Gastroesophageal sphincter (tissue), 4 donors: ENCODE results near the gene AKAP13. TPM values are rescaled to one million over a fixed set of nuclear protein-coding genes. Genes with fewer than 3 reads are reported as not detected.

Experiments used
- ATAC-seq: fragments of 150-250 bp; one replicate; pipeline ENCODE4 v1.9.1; 2016; ENCODE audit warnings: mild to moderate bottlenecking, moderate library complexity
- H3K27ac ChIP-seq, 4 donors: fragments of 200-600 bp; sonication (generic) in 3 of 4; 1 replicate in 3 of 4; 2 replicates in 1 of 4; pipeline ENCODE4 v1.5.1; 2016 to 2019
- H3K27me3 ChIP-seq: fragments of 200-600 bp; sonication (generic); one replicate; pipeline ENCODE4 v1.5.1; 2019
- H3K36me3 ChIP-seq, 2 donors: fragments of 200-600 bp; sonication (generic); one replicate each; pipeline ENCODE4 v1.5.1; 2019; ENCODE audit warnings: control low read depth in 1 of 2
- H3K4me1 ChIP-seq, 3 donors: fragments of 200-600 bp; sonication (generic); 1 replicate in 2 of 3; 2 replicates in 1 of 3; pipeline ENCODE4 v1.5.1; 2016 to 2019; ENCODE audit warnings: control low read depth in 2 of 3
- H3K4me3 ChIP-seq, 2 donors: fragments of 200-600 bp; sonication (generic); one replicate each; pipeline ENCODE4 v1.5.1; 2019; ENCODE audit warnings: mild to moderate bottlenecking in 1 of 2, moderate library complexity in 1 of 2
- H3K9me3 ChIP-seq, 3 donors: fragments of 200-600 bp; sonication (generic); one replicate each; pipeline ENCODE4 v1.5.1; 2017 to 2019; ENCODE audit warnings: control low read depth in 2 of 3
- EP300 ChIP-seq: sonication (generic); formaldehyde crosslinking; IDR thresholded peaks from one replicate; pipeline ENCODE4 v1.6.1; 2017; ENCODE audit warnings: antibody characterized with exemption, mild to moderate bottlenecking
- POLR2A ChIP-seq, 2 donors: fragments of 450-650 bp; IDR thresholded peaks; one replicate each; pipeline ENCODE4 v1.6.1; 2017; ENCODE audit warnings: antibody characterized with exemption in 2 of 2, mild to moderate bottlenecking in 2 of 2, moderate library complexity in 1 of 2
- POLR2AphosphoS5 ChIP-seq: sonication (generic); formaldehyde crosslinking; IDR thresholded peaks from one replicate; pipeline ENCODE4 v1.6.1; 2017; ENCODE audit warnings: antibody characterized with exemption
- WGBS, 2 donors: methylation state at CpG; one replicate each; pipeline ENCODE4 v1.1.5; 2018; ENCODE audit warnings: low coverage in 1 of 2; 5-methylcytosine and 5-hydroxymethylcytosine counted together
- total RNA-seq, 4 donors: library from RNA; depleted of rRNA; stranded (reverse); fragments of >200 nt; gene quantifications; one replicate each; pipeline ENCODE4 v1.1.0, GENCODE V29; 2016
- TF ChIP-seq, protein P1 (sequence below), 4 experiments: fragments of 200-600 bp in 2 of 4; fragments of 450-650 bp in 2 of 4; sonication (generic) in 1 of 4; IDR thresholded peaks; one replicate each; pipeline ENCODE4 v1.5.1; 2017 to 2019; ENCODE audit warnings: antibody characterized with exemption in 4 of 4, mild to moderate bottlenecking in 2 of 4, moderate library complexity in 2 of 4

The AKAP13 gene
- total RNA-seq, 4 donors from 2014 or later, result 196 to 252 (median 215) TPM

GRCh38 chr15:85377986-85378385 lies 2.4 kb upstream of the AKAP13 start:
- Histone ChIP-seq H3K27me3 (no peaks in the 10 kb centered on the region), H3K9me3 (no peaks in the 10 kb centered on the region), H3K4me3 (no peak overlapping the region), H3K36me3 (no peaks in the 10 kb centered on the region), H3K4me1 (peaks cover 0 to 19% (median 0%) of the 10 kb centered on the region in 3 donors), H3K27ac (no peak overlapping the region)
- 88 to 96% methylated on average over 3 to 4 of the region's 6 CpGs for WGBS, 2 donors
- TF ChIP-seq POLR2A (IDR thresholded peaks at IDR 0.05) (no peak), EP300 (no peak), POLR2AphosphoS5 (no peak)
- TF ChIP-seq, protein P1, sequence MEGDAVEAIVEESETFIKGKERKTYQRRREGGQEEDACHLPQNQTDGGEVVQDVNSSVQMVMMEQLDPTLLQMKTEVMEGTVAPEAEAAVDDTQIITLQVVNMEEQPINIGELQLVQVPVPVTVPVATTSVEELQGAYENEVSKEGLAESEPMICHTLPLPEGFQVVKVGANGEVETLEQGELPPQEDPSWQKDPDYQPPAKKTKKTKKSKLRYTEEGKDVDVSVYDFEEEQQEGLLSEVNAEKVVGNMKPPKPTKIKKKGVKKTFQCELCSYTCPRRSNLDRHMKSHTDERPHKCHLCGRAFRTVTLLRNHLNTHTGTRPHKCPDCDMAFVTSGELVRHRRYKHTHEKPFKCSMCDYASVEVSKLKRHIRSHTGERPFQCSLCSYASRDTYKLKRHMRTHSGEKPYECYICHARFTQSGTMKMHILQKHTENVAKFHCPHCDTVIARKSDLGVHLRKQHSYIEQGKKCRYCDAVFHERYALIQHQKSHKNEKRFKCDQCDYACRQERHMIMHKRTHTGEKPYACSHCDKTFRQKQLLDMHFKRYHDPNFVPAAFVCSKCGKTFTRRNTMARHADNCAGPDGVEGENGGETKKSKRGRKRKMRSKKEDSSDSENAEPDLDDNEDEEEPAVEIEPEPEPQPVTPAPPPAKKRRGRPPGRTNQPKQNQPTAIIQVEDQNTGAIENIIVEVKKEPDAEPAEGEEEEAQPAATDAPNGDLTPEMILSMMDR (IDR thresholded peaks at IDR 0.05), result no peak
- ATAC-seq, result no peak

GRCh38 chr15:85379403-85380131 lies 836 bp upstream of the AKAP13 start:
- H3K27ac ChIP-seq, result peak overlapping the region; percentile 36 to 99 (median 94)
- TF ChIP-seq POLR2AphosphoS5, result no peak
- no peak for TF ChIP-seq POLR2A (IDR thresholded peaks at IDR 0.05)
- TF ChIP-seq EP300, result no peak
- TF ChIP-seq, protein P1 (IDR thresholded peaks at IDR 0.05), result no peak
- H3K27me3 ChIP-seq, result no peaks in the 10 kb centered on the region
- ATAC-seq, result no peak
- 5 to 18% methylated on average over 7 to 18 of the region's 19 CpGs for WGBS, 2 donors
- H3K4me1 ChIP-seq, result peaks cover 0 to 35% (median 0%) of the 10 kb centered on the region in 3 donors
- H3K9me3 ChIP-seq, result no peaks in the 10 kb centered on the region
- peak overlapping the region; percentile 39 to 96 for H3K4me3 ChIP-seq
- no peaks in the 10 kb centered on the region for H3K36me3 ChIP-seq

- H3K4me3 ChIP-seq, result peak overlapping the region; percentile 90 to 96
Measured at GRCh38 chr15:85380812-85381642, 624 bp downstream of the AKAP13 start.

GRCh38 chr15:85381850-85382751 lies 1.7 kb downstream of the AKAP13 start:
- TF ChIP-seq POLR2A (IDR thresholded peaks at IDR 0.05), result no peak
- TF ChIP-seq EP300, result no peak
- TF ChIP-seq POLR2AphosphoS5, result no peak
- TF ChIP-seq, protein P1 (IDR thresholded peaks at IDR 0.05), result no peak
- no peaks in the 10 kb centered on the region for H3K9me3 ChIP-seq
- peak overlapping the region; percentile 59 to 99 (median 88) for H3K27ac ChIP-seq
- no peaks in the 10 kb centered on the region for H3K27me3 ChIP-seq
- H3K36me3 ChIP-seq, result peaks cover 0 to 5% of the 10 kb centered on the region in 2 donors
- H3K4me1 ChIP-seq, result peaks cover 0 to 58% (median 0%) of the 10 kb centered on the region in 3 donors
- 20 to 32% methylated on average over 10 of the region's 10 CpGs for WGBS, 2 donors
- ATAC-seq, result no peak
- peak overlapping the region; percentile 90 to 96 for H3K4me3 ChIP-seq

More at GRCh38 chr15:85380812-85381642, 624 bp downstream of the AKAP13 start:
- TF ChIP-seq POLR2A (IDR thresholded peaks at IDR 0.05) (peak in 1 of 2 donors; percentile 9), POLR2AphosphoS5 (no peak)
- ATAC-seq, result peak; percentile 60
- Histone ChIP-seq H3K36me3 (no peaks in the 10 kb centered on the region), H3K27me3 (no peaks in the 10 kb centered on the region), H3K9me3 (no peaks in the 10 kb centered on the region), H3K4me1 (peaks cover 0 to 49% (median 0%) of the 10 kb centered on the region in 3 donors), H3K27ac (peak overlapping the region; percentile 82 to 99 (median 94))
- WGBS, 2 donors, result 0 to 13% methylated on average over 1 to 3 of the region's 89 CpGs
